HG02840 (cell line): ENCODE data around the gene MIDN.
"Not testable (repeated sequence)": the region's sequence is repeated elsewhere in the genome, so short reads cannot be mapped to it uniquely, and the experiment has no call there.

Source experiments
- ATAC-seq: cut with Tn5 transposase; IDR thresholded peaks from one replicate; pipeline ENCODE4 v1.9.1; 2021; ENCODE audit warnings: mild to moderate bottlenecking, moderate library complexity, moderate number of reproducible peaks; ENCODE audit not compliant: unreplicated experiment, low FRiP score

MIDN gene

GRCh38 chr19:1290196-1290702, 41.9 kb downstream of the MIDN start:
- ATAC-seq = no peak

GRCh38 chr19:1290703-1291651, 42.6 kb downstream of the MIDN start:
- ATAC-seq = no peak

GRCh38 chr19:1291761-1292418, 43.5 kb downstream of the MIDN start:
- ATAC-seq = no peak

- ATAC-seq = no peak
These were observed 44.2 kb downstream of the MIDN start for GRCh38 chr19:1292419-1293151.

- no peak for ATAC-seq
These were observed 45.6 kb downstream of the MIDN start for GRCh38 chr19:1293782-1294604.

DNA sequence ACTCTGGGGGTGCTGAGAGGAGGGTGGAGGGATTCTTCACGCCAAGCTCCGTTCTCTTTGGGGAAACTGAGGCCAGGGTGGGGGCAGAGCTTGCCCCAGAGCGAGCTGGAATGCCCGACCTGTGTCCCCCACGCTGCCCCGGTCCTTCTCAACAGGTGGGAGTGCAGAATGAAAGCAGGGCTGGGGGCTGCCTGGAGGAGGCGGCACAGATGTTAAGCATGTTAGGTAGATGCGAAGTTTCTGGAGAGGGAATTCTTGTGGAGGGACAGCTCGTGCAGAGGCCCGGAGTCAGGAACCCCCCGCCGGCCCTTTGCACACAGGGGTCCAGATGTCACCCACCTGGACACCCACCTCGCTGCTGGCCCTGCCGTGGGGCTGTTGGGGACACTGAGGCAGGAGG, 46.3 kb downstream of the MIDN start:
- ATAC-seq = no peak

GRCh38 chr19:1295169-1296012, 47.0 kb downstream of the MIDN start:
- ATAC-seq = no peak

- ATAC-seq = no peak
These were observed 47.7 kb downstream of the MIDN start for GRCh38 chr19:1296078-1296477.

DNA sequence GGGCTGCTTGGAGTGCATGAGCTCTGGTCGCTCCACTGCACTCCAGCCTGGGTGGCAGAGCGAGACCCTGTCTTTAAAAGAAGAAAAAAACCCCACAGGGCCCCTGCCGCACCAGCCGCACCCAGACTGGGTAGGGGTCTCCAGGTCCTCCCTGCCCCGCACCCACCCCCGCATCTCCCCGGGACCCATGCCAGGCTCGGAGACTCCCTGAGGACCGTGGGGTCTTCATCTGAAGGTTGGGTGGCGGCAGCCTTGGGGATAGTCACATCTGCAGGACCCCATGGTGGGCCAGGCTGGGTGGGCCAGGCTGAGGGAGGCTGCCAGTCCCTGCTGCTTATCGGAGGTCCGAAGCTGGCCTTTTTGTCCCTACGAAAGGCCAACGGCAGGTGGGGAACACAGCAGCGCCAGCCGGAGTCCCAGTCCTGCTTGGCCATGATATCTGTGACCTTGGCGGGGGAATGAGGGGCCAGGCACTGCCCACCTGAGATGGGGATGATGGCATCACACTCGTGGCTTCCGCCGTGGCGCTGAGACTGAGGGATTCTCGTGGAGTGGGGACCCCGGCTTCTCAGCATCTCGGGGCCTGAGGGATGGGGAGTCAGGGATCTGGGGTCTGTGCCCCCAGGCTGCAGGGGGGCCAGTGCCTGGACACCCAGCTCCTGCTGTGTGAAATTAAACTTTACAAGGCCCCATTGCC, 48.3 kb downstream of the MIDN start:
- ATAC-seq = no peak

DNA sequence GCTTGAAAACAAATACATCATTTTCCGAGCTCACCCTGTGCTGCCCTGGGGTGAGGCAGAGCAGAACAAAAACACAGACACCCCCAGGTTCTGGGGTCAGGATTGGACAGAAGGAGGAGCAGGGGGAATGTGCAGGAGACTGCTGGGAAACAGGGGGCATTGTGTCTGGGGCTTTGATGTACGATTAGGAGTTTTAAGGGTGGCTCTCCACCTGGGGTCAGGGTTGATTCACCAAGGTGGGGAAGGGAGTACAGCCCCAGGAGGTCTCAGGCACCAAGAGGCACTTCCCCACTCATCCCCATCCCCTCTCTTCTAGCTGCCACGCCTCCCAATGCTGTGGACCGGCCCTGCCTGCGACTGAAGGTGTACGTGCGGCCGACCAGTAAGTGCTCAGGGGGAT, 49.9 kb downstream of the MIDN start:
- no peak for ATAC-seq

- no peak for ATAC-seq
These were observed 51.4 kb downstream of the MIDN start for GRCh38 chr19:1299801-1300200.

- ATAC-seq = no peak
These were observed 52.5 kb downstream of the MIDN start for GRCh38 chr19:1300744-1301490.

GRCh38 chr19:1302533-1303239, 54.3 kb downstream of the MIDN start:
- ATAC-seq = no peak

DNA sequence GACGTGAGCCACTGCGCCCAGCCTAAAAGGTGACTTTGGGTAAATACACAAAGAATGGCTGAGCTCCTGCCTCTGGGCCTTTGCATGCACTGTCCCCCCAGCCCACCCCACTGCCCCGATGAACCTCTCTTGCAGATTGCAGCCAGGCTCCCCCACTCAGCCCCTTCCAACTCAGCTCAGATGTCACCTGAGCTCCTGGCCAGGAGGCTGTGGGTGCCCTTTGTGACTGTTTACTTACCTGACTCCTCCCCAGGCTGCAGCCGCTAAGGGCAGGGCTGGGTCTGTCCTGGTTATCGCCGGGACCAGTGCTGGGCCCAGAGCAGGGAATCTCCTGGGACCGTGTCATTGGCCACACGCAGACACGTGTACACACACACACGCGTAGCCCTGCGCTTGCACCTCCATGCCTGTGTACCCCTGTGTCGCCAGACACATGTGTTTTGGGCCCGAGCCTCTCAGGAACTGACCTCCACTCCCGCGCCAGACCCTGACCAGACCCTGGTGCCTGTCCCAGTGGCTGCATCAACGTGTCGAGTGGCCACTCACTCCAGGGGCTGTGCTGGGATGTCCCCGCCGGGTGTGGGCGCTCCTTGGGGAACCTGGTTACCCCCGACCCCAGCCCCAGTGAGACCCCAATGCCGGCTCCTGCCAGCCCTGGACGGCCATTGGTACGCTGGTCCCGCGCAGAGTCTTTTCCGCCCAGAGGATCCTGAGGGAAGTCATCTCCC, 56.0 kb downstream of the MIDN start:
- no peak for ATAC-seq

- ATAC-seq = not testable (repeated sequence)
These were observed 57.0 kb downstream of the MIDN start for GRCh38 chr19:1305354-1305753.

DNA sequence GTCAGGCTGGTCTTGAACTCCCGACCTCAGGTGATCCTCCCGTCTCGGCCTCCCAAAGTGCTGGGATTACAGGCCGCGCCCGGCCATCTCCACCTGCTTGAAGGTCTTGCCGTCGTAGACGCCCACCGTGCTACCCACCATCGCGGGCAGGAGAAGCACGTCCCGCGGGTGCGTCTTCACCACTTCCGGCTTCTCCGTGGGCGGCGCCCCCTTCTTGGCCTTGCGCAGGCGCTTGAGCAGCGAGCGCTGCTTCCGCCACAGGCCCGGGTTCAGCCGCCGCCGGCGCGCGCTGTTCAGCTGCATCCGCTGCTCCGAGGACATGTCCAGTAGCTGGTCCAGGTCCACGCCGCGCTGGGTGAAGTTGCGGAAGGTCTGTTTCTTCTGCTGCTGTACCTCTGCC, 58.9 kb downstream of the MIDN start:
- no peak for ATAC-seq
